K562 (cell line): Measurements from ENCODE around the gene SMAD3. TPM values are rescaled to one million over a fixed set of nuclear protein-coding genes. Genes with fewer than 3 reads are reported as not detected.

ENCODE experiments used
- ATAC-seq: fragments of 200-7000 bp; cut with Tn5 transposase; 3 replicates; pipeline ENCODE4 v1.9.1; 2020; ENCODE audit warnings: moderate library complexity
- BruUV-seq: library from RNA; stranded (reverse); fragments of 400-500 nt; replicated peaks from 2 replicates; lab custom pipeline; 2021; lab: Mats Ljungman, UMichigan
- CTCF ChIA-PET: fragments of 300-600 bp; formaldehyde crosslinking; extraction: SDS; loops from one replicate; lab custom pipeline; 2021; ENCODE audit warnings: low intra/inter-chr PET ratio; lab: Yijun Ruan, JAX
- POLR2A ChIA-PET: fragments of 300-600, 350-650 bp; sonication (Branson Sonifier 250); formaldehyde crosslinking; extraction: SDS; loops from one replicate; lab custom pipeline; 2021; ENCODE audit warnings: antibody characterized with exemption, inconsistent platforms; lab: Yijun Ruan, JAX
- DNase-seq, 4 experiments: peaks; one replicate each; pipeline versions ENCODE4 v3.0.0 to v3.0.0-alpha.2; 2011 to 2018; ENCODE audit warnings: low spot score in 3 of 4, mixed read lengths in 3 of 4; ENCODE audit errors: extremely low read depth in 1 of 4
- FAIRE-seq: peaks from 2 replicates; lab custom pipeline; 2011; peaks lifted over from hg19 to GRCh38; lab: Jason Lieb, UNC
- H2AFZ ChIP-seq: 2 replicates; pipeline ENCODE4 v1.6.0; 2011; ENCODE audit warnings: low read depth, low read length, control low read depth, inconsistent platforms
- H3K27ac ChIP-seq: fragments of 200-600 bp; 3 replicates; pipeline ENCODE4 v1.8.0; 2011; ENCODE audit warnings: low read depth, mild to moderate bottlenecking, control low read depth, inconsistent platforms, low read length, moderate library complexity, mixed read lengths; ENCODE audit errors: extremely low read depth
- H3K27me3 ChIP-seq, 2 experiments: fragments of 300-600 bp in 1 of 2; 2 replicates in 1 of 2; 3 replicates in 1 of 2; pipeline versions ENCODE4 v1.6.0 to v1.8.0; 2011; ENCODE audit warnings: inconsistent platforms in 2 of 2, low read length in 2 of 2, mild to moderate bottlenecking in 1 of 2, mixed read lengths in 1 of 2, moderate library complexity in 1 of 2; ENCODE audit not compliant: control insufficient read depth in 2 of 2, insufficient read depth in 2 of 2
- H3K36me3 ChIP-seq: fragments of 300-600 bp; 3 replicates; pipeline ENCODE4 v1.8.0; 2011; ENCODE audit warnings: mild to moderate bottlenecking, low read length, inconsistent platforms; ENCODE audit not compliant: control insufficient read depth, insufficient read depth
- H3K4me1 ChIP-seq, 2 experiments: fragments of 200-600 bp in 1 of 2; replicated peaks in 1 of 2; 2 replicates in 1 of 2; 3 replicates in 1 of 2; pipeline versions ENCODE4 v1.5.1 to v1.8.0; 2011; ENCODE audit warnings: inconsistent platforms in 2 of 2, low read length in 2 of 2, mild to moderate bottlenecking in 1 of 2, mixed read lengths in 1 of 2, moderate library complexity in 1 of 2; ENCODE audit not compliant: control insufficient read depth in 2 of 2, insufficient read depth in 2 of 2
- H3K4me2 ChIP-seq: 2 replicates; pipeline ENCODE4 v1.6.1; 2011; ENCODE audit warnings: low read length, control low read depth, inconsistent platforms, mixed read lengths; ENCODE audit not compliant: insufficient read depth
- H3K4me3 ChIP-seq: fragments of 200-600 bp; sonication (generic), shearing (Covaris generic); 2 replicates; pipeline ENCODE4 v1.5.1; 2016; ENCODE audit warnings: control low read depth, inconsistent platforms
- H3K79me2 ChIP-seq: fragments of 200-600 bp; 3 replicates; pipeline ENCODE4 v1.8.0; 2011; ENCODE audit warnings: low read length, inconsistent platforms; ENCODE audit not compliant: control insufficient read depth, insufficient read depth
- H3K9ac ChIP-seq, 2 experiments: 2 replicates each; pipeline versions ENCODE4 v1.6.0 to v1.6.1; 2011; ENCODE audit warnings: low read depth in 2 of 2, low read length in 2 of 2, control low read depth in 1 of 2, inconsistent platforms in 1 of 2, mild to moderate bottlenecking in 1 of 2, mixed read lengths in 1 of 2; ENCODE audit not compliant: insufficient read depth in 1 of 2
- H3K9me1 ChIP-seq: one replicate; pipeline ENCODE4 v1.6.0; 2011; ENCODE audit warnings: inconsistent platforms, mild to moderate bottlenecking, low read length, moderate library complexity; ENCODE audit not compliant: control insufficient read depth, insufficient read depth
- H3K9me3 ChIP-seq: replicated peaks from 2 replicates; pipeline ENCODE4 v1.5.1; 2011; ENCODE audit warnings: low read depth, low read length, inconsistent platforms; ENCODE audit not compliant: control insufficient read depth, insufficient read depth
- H4K20me1 ChIP-seq: replicated peaks from 2 replicates; pipeline ENCODE4 v1.6.1; 2011; ENCODE audit warnings: low read length, inconsistent platforms, mixed read lengths; ENCODE audit not compliant: control insufficient read depth, insufficient read depth
- ETV6 ChIP-seq, 3 experiments: fragments of 150-350 bp in 1 of 3; sonication (generic) in 1 of 3; formaldehyde crosslinking in 1 of 3; IDR thresholded peaks; 2 replicates each; pipeline versions ENCODE4 v1.6.1 to v1.8.0; 2014 to 2022; ENCODE audit warnings: borderline replicate concordance in 2 of 3, low read depth in 2 of 3, antibody characterized with exemption in 1 of 3, low read length in 1 of 3, mild to moderate bottlenecking in 1 of 3, missing genetic modification reagents in 1 of 3
- KAT2B ChIP-seq: IDR thresholded peaks from one replicate; pipeline ENCODE4 v1.6.1; 2012; ENCODE audit warnings: low read depth, mild to moderate bottlenecking, control low read depth, inconsistent platforms, low read length, moderate library complexity
- SIN3A ChIP-seq, 2 experiments: fragments of 150-350 bp in 1 of 2; IDR thresholded peaks; 2 replicates each; pipeline ENCODE4 v1.6.1; 2011 to 2016; ENCODE audit warnings: borderline replicate concordance in 2 of 2, low read depth in 2 of 2, low read length in 2 of 2, mild to moderate bottlenecking in 2 of 2, moderate library complexity in 2 of 2; ENCODE audit not compliant: control insufficient read depth in 1 of 2
- SPI1 ChIP-seq: IDR thresholded peaks from 2 replicates; pipeline ENCODE4 v1.6.1; 2011; ENCODE audit warnings: low read depth, low read length, control low read depth, borderline replicate concordance
- TCF7L2 ChIP-seq: fragments of 150-350 bp; IDR thresholded peaks from 2 replicates; pipeline ENCODE4 v1.6.1; 2016; ENCODE audit warnings: low read depth, mild to moderate bottlenecking, low read length, moderate library complexity
- ZNF263 ChIP-seq: sonication (generic); formaldehyde crosslinking; IDR thresholded peaks from 2 replicates; pipeline ENCODE4 v1.8.0; 2022; ENCODE audit warnings: mild to moderate bottlenecking, missing genetic modification reagents, borderline replicate concordance
- WGBS: fragments of 100-300 bp; shearing (Covaris generic); methylation state at CpG from one replicate; pipeline ENCODE4 v1.1.6; 2016; ENCODE audit warnings: low coverage, mixed read lengths; ENCODE audit not compliant: insufficient coverage; ENCODE audit errors: missing lambda C conversion rate; 5-methylcytosine and 5-hydroxymethylcytosine counted together
- in situ Hi-C: fragments of 300-500 bp; cut with MboI; formaldehyde crosslinking; loops from 4 replicates; pipeline ENCODE4 v1.15.0; 2018; ENCODE audit warnings: inconsistent platforms, mixed read lengths
- intact Hi-C: fragments of 100-400 bp; cut with micrococcal nuclease; formaldehyde crosslinking; loops from 2 replicates; pipeline ENCODE4 v1.14.2; 2022
- polyA plus RNA-seq, 8 experiments: library from polyadenylated mRNA; depleted of rRNA in 4 of 8; stranded (reverse) in 5 of 8; unstranded in 3 of 8; fragments of >200 nt; fragmentation: Nextera tagmentation in 2 of 8; fragmentation: Illumina TruSeq in 1 of 8; extraction: Ambion mirVana in 2 of 8; extraction: Trizol in 1 of 8; gene quantifications; 2 replicates each; pipeline versions ENCODE4 v1.2.1 to v1.2.3, GENCODE V29; 2011 to 2014; ENCODE audit warnings: inconsistent platforms in 1 of 8, missing spikeins in 1 of 8
- total RNA-seq, 7 experiments: library from RNA; depleted of rRNA in 6 of 7; stranded (reverse); fragments of >200 nt in 6 of 7; fragmentation: Illumina TruSeq in 2 of 7; extraction: Trizol in 2 of 7; gene quantifications; 2 replicates each; pipeline versions ENCODE4 v1.2.1 to v1.2.3, GENCODE V29; 2011 to 2021; ENCODE audit warnings: low replicate concordance in 1 of 7
- TF ChIP-seq, protein P1 (sequence below), 2 experiments: IDR thresholded peaks in 1 of 2; conservative IDR thresholded peaks in 1 of 2; 2 replicates each; pipeline ENCODE4 v1.6.1; 2016; ENCODE audit warnings: low read depth in 2 of 2, mild to moderate bottlenecking in 1 of 2, missing compliant biosample characterization in 1 of 2, missing genetic modification characterization in 1 of 2, moderate library complexity in 1 of 2
- TF ChIP-seq, protein P2 (sequence below), 2 experiments: fragments of 200-800 bp in 1 of 2; sonication (Bioruptor generic) in 1 of 2; sonication (generic) in 1 of 2; formaldehyde crosslinking in 1 of 2; IDR thresholded peaks in 1 of 2; conservative IDR thresholded peaks in 1 of 2; 2 replicates each; pipeline versions ENCODE4 v1.5.0 to v1.6.1; 2016 to 2020; ENCODE audit warnings: missing compliant biosample characterization in 1 of 2, missing genetic modification characterization in 1 of 2, missing genetic modification reagents in 1 of 2

Gene SMAD3
- total and polyA plus RNA-seq, 9 of the 15 experiments (the other 6 are each of a cell fraction or from before 2014, with no cell fraction given): 4.3 to 39.2 (median 11.1) TPM

GRCh38 chr15:67133026-67133425 lies 67.6 kb downstream of the SMAD3 start:
- Histone ChIP-seq H3K36me3 (no peaks in the 10 kb centered on the region), H3K9me3 (no peaks in the 10 kb centered on the region), H3K4me3 (no peak overlapping the region), H3K4me2 (no peak overlapping the region; the same call in 1 of the 2 replicates), H3K4me1 (peaks cover 6 to 34% of the 10 kb centered on the region in 2 experiments), H2AFZ (no peak overlapping the region), H3K79me2 (peaks cover 30% of the 10 kb centered on the region; the same call in 2 of the 3 replicates), H3K9ac (0 out of 4 replicates have a peak overlapping the region, but pooled peaks of 1 of the 2 experiments have one; percentile 19), H3K27ac (no peak overlapping the region), H4K20me1 (peaks cover 5% of the 10 kb centered on the region), H3K9me1 (no peaks in the 10 kb centered on the region), H3K27me3 (no peaks in the 10 kb centered on the region; a peak in 1 of 5 replicates)
- intact Hi-C loops (no loop called here), in situ Hi-C loops (no loop called here)
- ChIA-PET CTCF (no interaction called here), POLR2A (interaction anchor here (0.6 to 1.1 kb wide), 2 partner anchors 10 to 66 kb away, joined by 4 read pairs; no protein-coding TSS in a partner anchor)
- ATAC-seq: peak; percentile 19
- BruUV-seq: no TSS peak
- DNase-seq: no peak
- no peak for FAIRE-seq
- 0 out of 2 replicates have a peak, but pooled peaks have one; percentile 5 for TF ChIP-seq SPI1
- no peak for TF ChIP-seq TCF7L2
- no peak for TF ChIP-seq SIN3A (IDR thresholded peaks at IDR 0.05; ENCODE audit: borderline replicate concordance in 2 of 2, control insufficient read depth in 1 of 2, low read depth in 2 of 2, low read length in 2 of 2)
- TF ChIP-seq ETV6 (IDR thresholded peaks at IDR 0.05; ENCODE audit: borderline replicate concordance in 1 of 2, low read depth in 2 of 2, low read length in 1 of 2): no peak
- TF ChIP-seq ETV6 (CRISPR knock-in tag; IDR thresholded peaks at IDR 0.05; ENCODE audit: borderline replicate concordance): no peak
- TF ChIP-seq, protein P1, sequence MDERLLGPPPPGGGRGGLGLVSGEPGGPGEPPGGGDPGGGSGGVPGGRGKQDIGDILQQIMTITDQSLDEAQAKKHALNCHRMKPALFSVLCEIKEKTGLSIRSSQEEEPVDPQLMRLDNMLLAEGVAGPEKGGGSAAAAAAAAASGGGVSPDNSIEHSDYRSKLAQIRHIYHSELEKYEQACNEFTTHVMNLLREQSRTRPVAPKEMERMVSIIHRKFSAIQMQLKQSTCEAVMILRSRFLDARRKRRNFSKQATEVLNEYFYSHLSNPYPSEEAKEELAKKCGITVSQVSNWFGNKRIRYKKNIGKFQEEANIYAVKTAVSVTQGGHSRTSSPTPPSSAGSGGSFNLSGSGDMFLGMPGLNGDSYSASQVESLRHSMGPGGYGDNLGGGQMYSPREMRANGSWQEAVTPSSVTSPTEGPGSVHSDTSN (CRISPR knock-in tag; IDR thresholded peaks at IDR 0.05; ENCODE audit: low read depth): no peak
- TF ChIP-seq, protein P1 (tag; conservative IDR thresholded peaks at IDR 0.05; ENCODE audit: low read depth): no peak
- TF ChIP-seq KAT2B: no peak
- TF ChIP-seq ZNF263: peak; percentile 22; the same call in 1 of the 2 replicates
- TF ChIP-seq, protein P2, sequence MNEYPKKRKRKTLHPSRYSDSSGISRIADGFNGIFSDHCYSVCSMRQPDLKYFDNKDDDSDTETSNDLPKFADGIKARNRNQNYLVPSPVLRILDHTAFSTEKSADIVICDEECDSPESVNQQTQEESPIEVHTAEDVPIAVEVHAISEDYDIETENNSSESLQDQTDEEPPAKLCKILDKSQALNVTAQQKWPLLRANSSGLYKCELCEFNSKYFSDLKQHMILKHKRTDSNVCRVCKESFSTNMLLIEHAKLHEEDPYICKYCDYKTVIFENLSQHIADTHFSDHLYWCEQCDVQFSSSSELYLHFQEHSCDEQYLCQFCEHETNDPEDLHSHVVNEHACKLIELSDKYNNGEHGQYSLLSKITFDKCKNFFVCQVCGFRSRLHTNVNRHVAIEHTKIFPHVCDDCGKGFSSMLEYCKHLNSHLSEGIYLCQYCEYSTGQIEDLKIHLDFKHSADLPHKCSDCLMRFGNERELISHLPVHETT (CRISPR knock-in tag; conservative IDR thresholded peaks at IDR 0.05 in 1 of 2, IDR thresholded peaks at IDR 0.05 in 1 of 2): no peak
- WGBS: 47% methylated on average over 4 of the region's 4 CpGs
